Breast epithelium (tissue), 3 donors: ENCODE measurements around the gene NEDD4L.

Source experiments
- POLR2A ChIP-seq: fragments of 450-650 bp; IDR thresholded peaks from one replicate; pipeline ENCODE4 v1.6.1; 2016; ENCODE audit warnings: antibody characterized with exemption, mild to moderate bottlenecking, moderate library complexity
- POLR2AphosphoS5 ChIP-seq, 3 donors: sonication (generic); formaldehyde crosslinking; IDR thresholded peaks; one replicate each; pipeline ENCODE4 v1.6.1; 2017; ENCODE audit warnings: antibody characterized with exemption in 3 of 3
- TF ChIP-seq, protein P1 (sequence below), 3 donors: fragments of 450-650 bp; IDR thresholded peaks; one replicate each; pipeline ENCODE4 v1.5.1; 2016 to 2017; ENCODE audit warnings: antibody characterized with exemption in 3 of 3, mild to moderate bottlenecking in 3 of 3, moderate library complexity in 3 of 3

DNA sequence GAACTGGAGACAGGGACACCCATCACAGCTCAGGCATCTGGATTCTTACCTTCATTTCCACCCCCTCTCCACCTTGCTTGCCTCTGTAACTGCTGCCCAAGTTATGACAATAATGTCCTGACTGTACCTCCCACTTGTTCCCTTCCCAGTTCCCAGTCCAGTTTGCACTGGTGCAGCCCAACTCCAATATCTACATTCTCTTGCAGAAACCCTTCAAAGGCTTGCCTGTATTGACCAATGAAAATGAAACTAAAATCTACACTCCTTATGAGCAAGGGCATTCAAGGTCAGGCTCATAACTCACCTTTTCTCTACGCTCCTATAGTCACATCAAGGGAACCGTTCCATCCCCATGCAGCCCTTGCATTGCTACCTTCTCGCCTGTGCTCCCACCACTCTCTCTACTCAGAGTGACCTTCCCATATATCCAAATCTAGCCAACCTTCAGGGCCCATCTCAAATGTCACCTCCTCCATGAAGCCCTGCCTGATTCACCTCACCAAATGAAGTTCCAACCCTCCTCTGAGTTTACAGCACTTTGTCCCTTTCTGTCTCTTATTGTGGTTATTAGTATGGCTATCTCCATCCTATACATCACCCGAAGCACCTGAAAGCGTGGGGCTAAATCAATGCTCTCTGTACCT, 365.9 kb downstream of the NEDD4L start:
- TF ChIP-seq POLR2A = no peak
- TF ChIP-seq, protein P1, sequence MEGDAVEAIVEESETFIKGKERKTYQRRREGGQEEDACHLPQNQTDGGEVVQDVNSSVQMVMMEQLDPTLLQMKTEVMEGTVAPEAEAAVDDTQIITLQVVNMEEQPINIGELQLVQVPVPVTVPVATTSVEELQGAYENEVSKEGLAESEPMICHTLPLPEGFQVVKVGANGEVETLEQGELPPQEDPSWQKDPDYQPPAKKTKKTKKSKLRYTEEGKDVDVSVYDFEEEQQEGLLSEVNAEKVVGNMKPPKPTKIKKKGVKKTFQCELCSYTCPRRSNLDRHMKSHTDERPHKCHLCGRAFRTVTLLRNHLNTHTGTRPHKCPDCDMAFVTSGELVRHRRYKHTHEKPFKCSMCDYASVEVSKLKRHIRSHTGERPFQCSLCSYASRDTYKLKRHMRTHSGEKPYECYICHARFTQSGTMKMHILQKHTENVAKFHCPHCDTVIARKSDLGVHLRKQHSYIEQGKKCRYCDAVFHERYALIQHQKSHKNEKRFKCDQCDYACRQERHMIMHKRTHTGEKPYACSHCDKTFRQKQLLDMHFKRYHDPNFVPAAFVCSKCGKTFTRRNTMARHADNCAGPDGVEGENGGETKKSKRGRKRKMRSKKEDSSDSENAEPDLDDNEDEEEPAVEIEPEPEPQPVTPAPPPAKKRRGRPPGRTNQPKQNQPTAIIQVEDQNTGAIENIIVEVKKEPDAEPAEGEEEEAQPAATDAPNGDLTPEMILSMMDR (IDR thresholded peaks at IDR 0.05) = no peak
- no peak for TF ChIP-seq POLR2AphosphoS5 (IDR thresholded peaks at IDR 0.05)
